Activated CD4-positive, alpha-beta T cell treated with anti-CD3 and anti-CD28 coated beads for 1 hour (primary cell): ENCODE data around the gene TENT5C.

Experiments used
- DNase-seq: peaks from one replicate; pipeline ENCODE4 v3.0.0-alpha.2; 2020

Gene TENT5C

GRCh38 chr1:117638141-117638540, 32.3 kb downstream of the TENT5C start:
- no peak for DNase-seq

- DNase-seq, result no peak
Observed at GRCh38 chr1:117638759-117639158, 32.9 kb downstream of the TENT5C start.

- DNase-seq, result no peak
Observed at GRCh38 chr1:117639741-117640140, 33.9 kb downstream of the TENT5C start.

- DNase-seq, result no peak
Observed at GRCh38 chr1:117641536-117641935, 35.7 kb downstream of the TENT5C start.

GRCh38 chr1:117642963-117643362, 37.1 kb downstream of the TENT5C start:
- DNase-seq, result no peak

- no peak for DNase-seq
Observed at GRCh38 chr1:117643601-117644000, 37.8 kb downstream of the TENT5C start.

- DNase-seq, result no peak
Observed at GRCh38 chr1:117644696-117645311, 39.0 kb downstream of the TENT5C start.

GRCh38 chr1:117645343-117645742, 39.5 kb downstream of the TENT5C start:
- DNase-seq, result no peak

- DNase-seq, result no peak
Observed at GRCh38 chr1:117646007-117646811, 40.4 kb downstream of the TENT5C start.

- no peak for DNase-seq
Observed at GRCh38 chr1:117646956-117647355, 41.1 kb downstream of the TENT5C start.

GRCh38 chr1:117648015-117648414, 42.2 kb downstream of the TENT5C start:
- no peak for DNase-seq

- DNase-seq, result no peak
Observed at GRCh38 chr1:117650840-117651568, 45.2 kb downstream of the TENT5C start.

- no peak for DNase-seq
Observed at GRCh38 chr1:117651616-117652015, 45.8 kb downstream of the TENT5C start.

GRCh38 chr1:117652421-117652820, 46.6 kb downstream of the TENT5C start:
- no peak for DNase-seq

- DNase-seq, result no peak
Observed at GRCh38 chr1:117653195-117653594, 47.3 kb downstream of the TENT5C start.

GRCh38 chr1:117653732-117654492, 48.1 kb downstream of the TENT5C start:
- DNase-seq, result no peak

GRCh38 chr1:117654493-117655219, 48.8 kb downstream of the TENT5C start:
- no peak for DNase-seq

- no peak for DNase-seq
Observed at GRCh38 chr1:117655220-117655577, 49.4 kb downstream of the TENT5C start.

- peak; percentile 46 for DNase-seq
Observed at GRCh38 chr1:117656202-117656641, 50.4 kb downstream of the TENT5C start.

- DNase-seq, result no peak
Observed at GRCh38 chr1:117657031-117657430, 51.2 kb downstream of the TENT5C start.

- DNase-seq, result no peak
Observed at GRCh38 chr1:117657949-117658660, 52.3 kb downstream of the TENT5C start.

GRCh38 chr1:117658676-117659075, 52.8 kb downstream of the TENT5C start:
- DNase-seq, result peak; percentile 41
